Measurements from ENCODE around the gene MRPL12. TPM values are rescaled to one million over a fixed set of nuclear protein-coding genes. Genes with fewer than 3 reads are reported as not detected.

The MRPL12 gene
- total RNA-seq, 1 experiment from 2014 or later, result 260 TPM

DNA sequence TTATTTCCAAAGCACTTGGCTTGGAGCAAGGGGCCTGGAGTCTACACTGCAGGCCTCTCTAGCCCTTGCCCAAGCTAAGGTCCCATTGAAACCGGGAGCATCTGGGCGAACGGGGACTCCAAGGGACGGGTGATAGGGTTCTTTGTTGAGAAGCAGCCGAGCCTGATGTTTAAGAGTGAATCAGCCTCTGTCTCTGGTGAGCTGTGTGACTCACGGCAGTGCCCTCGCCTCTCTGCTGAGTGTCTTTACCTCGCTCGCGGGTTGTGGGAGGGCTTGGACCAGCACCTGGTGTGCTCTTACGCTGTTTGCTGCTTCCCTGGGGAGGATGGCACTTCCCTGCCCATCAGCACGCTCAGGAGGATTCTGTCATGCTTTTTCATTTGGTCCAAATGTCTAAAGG, 18.1 kb upstream of the MRPL12 start:
- DNase-seq (ENCODE audit: low read depth, low spot score) (no peak), ATAC-seq (no peak)
- peak overlapping the region; percentile 85 for H3K9ac ChIP-seq (ENCODE audit: low read length)
- H3K27ac ChIP-seq (ENCODE audit: low read depth, low read length), result peak overlapping the region; percentile 92
- ChIA-PET CTCF (no interaction called here), RAD21 (ENCODE audit: low non-redundant PET in 1 of 2, low total read pairs in 2 of 2, uncharacterized antibody in 2 of 2, unreplicated experiment in 2 of 2) (interaction anchor here in 1 of 2 experiments (0.6 kb wide), 1 partner anchor 462 kb away, joined by 4 read pairs; the partner anchor contains the start of gene CEP131), POLR2A (interaction anchor here (1.2 to 4.4 kb wide), 4 partner anchors 17 to 166 kb away, joined by 3 to 33 read pairs (median 6); partner anchors contain the start of gene MRPL12)
- no peaks in the 10 kb centered on the region for H3K27me3 ChIP-seq (ENCODE audit: insufficient read depth, low read length)
- H3K9me3 ChIP-seq (ENCODE audit: control insufficient read depth in 1 of 2, insufficient read depth in 1 of 2, low read depth in 1 of 2, low read length in 2 of 2), result no peaks in the 10 kb centered on the region
- no peaks in the 10 kb centered on the region for H3K9me2 ChIP-seq (ENCODE audit: insufficient read depth)
- H3K36me3 ChIP-seq (ENCODE audit: control insufficient read depth in 1 of 2, insufficient read depth in 2 of 2, low read length in 2 of 2), result peaks cover 22 to 53% of the 10 kb centered on the region in 2 experiments
- intact Hi-C loops (cut with micrococcal nuclease), result no loop called here
- peaks cover 86% of the 10 kb centered on the region for H3K79me2 ChIP-seq (ENCODE audit: insufficient read depth, low read length)
- peaks cover 18 to 23% of the 10 kb centered on the region in 2 experiments for H3K4me1 ChIP-seq (ENCODE audit: control insufficient read depth in 1 of 2, insufficient read depth in 2 of 2, low read length in 2 of 2)
- H3K4me3 ChIP-seq (replicated peaks in 1 of 2; ENCODE audit: low read depth in 1 of 2, low read length in 2 of 2), result peak overlapping the region; percentile 86 to 99
- H4K20me1 ChIP-seq (ENCODE audit: insufficient read depth), result peaks cover 6% of the 10 kb centered on the region; the same call in 1 of the 2 replicates
- no peak overlapping the region for H2AFZ ChIP-seq (ENCODE audit: low read depth, low read length, poor library complexity, severe bottlenecking)
- TF ChIP-seq POLR2A (IDR thresholded peaks at IDR 0.05; ENCODE audit: borderline replicate concordance, extremely low read depth, insufficient read depth, insufficient read length), result no peak
- no peak for TF ChIP-seq SP1 (IDR thresholded peaks at IDR 0.05; ENCODE audit: low read depth)
- TF ChIP-seq CEBPB (IDR thresholded peaks at IDR 0.05; ENCODE audit: low read depth), result no peak
- TF ChIP-seq ELF1 (IDR thresholded peaks at IDR 0.05; ENCODE audit: borderline replicate concordance, low read depth), result no peak
- no peak for TF ChIP-seq EZH2phosphoT487 (IDR thresholded peaks at IDR 0.05; ENCODE audit: borderline replicate concordance)
- TF ChIP-seq, protein P1, sequence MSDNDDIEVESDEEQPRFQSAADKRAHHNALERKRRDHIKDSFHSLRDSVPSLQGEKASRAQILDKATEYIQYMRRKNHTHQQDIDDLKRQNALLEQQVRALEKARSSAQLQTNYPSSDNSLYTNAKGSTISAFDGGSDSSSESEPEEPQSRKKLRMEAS (IDR thresholded peaks at IDR 0.05), result no peak
- no peak for TF ChIP-seq ZNF274 (IDR thresholded peaks at IDR 0.05; ENCODE audit: low read depth, low read length)
- TF ChIP-seq, protein P2, sequence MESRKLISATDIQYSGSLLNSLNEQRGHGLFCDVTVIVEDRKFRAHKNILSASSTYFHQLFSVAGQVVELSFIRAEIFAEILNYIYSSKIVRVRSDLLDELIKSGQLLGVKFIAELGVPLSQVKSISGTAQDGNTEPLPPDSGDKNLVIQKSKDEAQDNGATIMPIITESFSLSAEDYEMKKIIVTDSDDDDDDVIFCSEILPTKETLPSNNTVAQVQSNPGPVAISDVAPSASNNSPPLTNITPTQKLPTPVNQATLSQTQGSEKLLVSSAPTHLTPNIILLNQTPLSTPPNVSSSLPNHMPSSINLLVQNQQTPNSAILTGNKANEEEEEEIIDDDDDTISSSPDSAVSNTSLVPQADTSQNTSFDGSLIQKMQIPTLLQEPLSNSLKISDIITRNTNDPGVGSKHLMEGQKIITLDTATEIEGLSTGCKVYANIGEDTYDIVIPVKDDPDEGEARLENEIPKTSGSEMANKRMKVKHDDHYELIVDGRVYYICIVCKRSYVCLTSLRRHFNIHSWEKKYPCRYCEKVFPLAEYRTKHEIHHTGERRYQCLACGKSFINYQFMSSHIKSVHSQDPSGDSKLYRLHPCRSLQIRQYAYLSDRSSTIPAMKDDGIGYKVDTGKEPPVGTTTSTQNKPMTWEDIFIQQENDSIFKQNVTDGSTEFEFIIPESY (IDR thresholded peaks at IDR 0.05; ENCODE audit: extremely low read depth, insufficient replicate concordance, low read length), result no peak
- TF ChIP-seq, protein P3, sequence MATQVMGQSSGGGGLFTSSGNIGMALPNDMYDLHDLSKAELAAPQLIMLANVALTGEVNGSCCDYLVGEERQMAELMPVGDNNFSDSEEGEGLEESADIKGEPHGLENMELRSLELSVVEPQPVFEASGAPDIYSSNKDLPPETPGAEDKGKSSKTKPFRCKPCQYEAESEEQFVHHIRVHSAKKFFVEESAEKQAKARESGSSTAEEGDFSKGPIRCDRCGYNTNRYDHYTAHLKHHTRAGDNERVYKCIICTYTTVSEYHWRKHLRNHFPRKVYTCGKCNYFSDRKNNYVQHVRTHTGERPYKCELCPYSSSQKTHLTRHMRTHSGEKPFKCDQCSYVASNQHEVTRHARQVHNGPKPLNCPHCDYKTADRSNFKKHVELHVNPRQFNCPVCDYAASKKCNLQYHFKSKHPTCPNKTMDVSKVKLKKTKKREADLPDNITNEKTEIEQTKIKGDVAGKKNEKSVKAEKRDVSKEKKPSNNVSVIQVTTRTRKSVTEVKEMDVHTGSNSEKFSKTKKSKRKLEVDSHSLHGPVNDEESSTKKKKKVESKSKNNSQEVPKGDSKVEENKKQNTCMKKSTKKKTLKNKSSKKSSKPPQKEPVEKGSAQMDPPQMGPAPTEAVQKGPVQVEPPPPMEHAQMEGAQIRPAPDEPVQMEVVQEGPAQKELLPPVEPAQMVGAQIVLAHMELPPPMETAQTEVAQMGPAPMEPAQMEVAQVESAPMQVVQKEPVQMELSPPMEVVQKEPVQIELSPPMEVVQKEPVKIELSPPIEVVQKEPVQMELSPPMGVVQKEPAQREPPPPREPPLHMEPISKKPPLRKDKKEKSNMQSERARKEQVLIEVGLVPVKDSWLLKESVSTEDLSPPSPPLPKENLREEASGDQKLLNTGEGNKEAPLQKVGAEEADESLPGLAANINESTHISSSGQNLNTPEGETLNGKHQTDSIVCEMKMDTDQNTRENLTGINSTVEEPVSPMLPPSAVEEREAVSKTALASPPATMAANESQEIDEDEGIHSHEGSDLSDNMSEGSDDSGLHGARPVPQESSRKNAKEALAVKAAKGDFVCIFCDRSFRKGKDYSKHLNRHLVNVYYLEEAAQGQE (IDR thresholded peaks at IDR 0.05; ENCODE audit: low read depth), result no peak
- no peak for TF ChIP-seq SRF (IDR thresholded peaks at IDR 0.05; ENCODE audit: low read depth)
- BruUV-seq (replicated peaks), result no TSS peak
- H3K4me2 ChIP-seq (ENCODE audit: low read length), result peak overlapping the region; percentile 100

Data from HCT116 (cell line).